GM18511 (cell line): Measurements from ENCODE around the gene PRCP.
A peak's percentile ranks its signal among the peaks of the same experiment; 100 is the strongest.

Experiments
- ATAC-seq: cut with Tn5 transposase; IDR thresholded peaks from one replicate; pipeline ENCODE4 v1.9.1; 2021; ENCODE audit warnings: mild to moderate bottlenecking, moderate library complexity; ENCODE audit not compliant: unreplicated experiment

The PRCP gene

DNA sequence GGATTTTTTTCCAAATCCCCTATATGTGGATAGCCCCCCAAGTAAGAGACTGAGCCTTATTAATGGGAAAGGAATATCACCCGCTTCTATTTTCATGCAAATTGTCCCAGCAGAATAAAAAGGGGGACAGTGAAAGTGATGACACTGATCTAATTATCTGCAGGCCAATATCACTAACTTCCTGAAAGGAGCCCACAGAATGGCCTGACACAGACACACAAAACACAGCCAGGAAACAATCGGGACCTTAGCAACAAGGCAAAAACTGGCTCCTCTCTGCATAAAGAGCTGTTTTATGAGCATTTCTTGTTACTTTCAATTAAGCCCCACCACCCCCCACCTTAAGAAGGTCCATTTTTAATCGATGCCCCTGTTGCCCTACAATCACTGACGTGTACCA is 112.2 kb downstream of the PRCP start:
- no peak for ATAC-seq

DNA sequence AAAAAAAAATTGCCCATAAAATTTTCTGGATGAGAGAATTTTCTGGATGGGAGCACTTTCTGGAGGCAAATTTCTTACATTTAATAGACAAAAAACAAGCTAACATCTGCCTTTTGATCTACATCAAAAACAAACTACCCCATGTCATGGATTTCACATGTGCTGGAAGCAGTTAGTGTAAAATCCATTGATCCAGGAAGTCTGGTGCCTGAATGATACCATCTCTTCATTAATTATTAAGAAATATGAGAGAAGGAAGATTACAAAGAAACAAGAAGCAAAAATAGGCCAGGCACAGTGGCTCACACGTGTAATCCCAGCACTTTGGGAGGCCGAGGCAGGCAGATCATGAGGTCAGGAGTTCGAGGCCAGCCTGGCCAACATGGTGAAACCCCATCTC is 113.4 kb downstream of the PRCP start:
- no peak for ATAC-seq

DNA sequence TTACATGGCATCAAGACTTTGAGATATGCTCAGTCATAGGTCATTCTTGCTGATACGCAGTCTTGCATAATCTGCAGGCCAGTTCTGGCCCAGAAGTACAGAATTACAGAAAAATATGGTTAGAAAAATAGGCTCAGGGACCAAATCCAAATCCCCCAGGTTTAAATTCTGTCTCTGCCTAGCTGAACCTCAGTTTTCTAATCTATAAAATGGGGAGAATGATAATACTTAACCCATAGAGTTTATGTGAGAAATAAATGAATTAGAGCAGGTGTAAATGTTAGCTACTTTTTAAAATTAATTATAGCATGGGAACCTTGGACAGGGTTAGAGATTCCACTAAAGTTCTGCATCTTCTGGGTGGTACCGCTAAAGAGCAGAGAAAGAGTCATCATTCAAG is 114.2 kb downstream of the PRCP start:
- ATAC-seq, result no peak

DNA sequence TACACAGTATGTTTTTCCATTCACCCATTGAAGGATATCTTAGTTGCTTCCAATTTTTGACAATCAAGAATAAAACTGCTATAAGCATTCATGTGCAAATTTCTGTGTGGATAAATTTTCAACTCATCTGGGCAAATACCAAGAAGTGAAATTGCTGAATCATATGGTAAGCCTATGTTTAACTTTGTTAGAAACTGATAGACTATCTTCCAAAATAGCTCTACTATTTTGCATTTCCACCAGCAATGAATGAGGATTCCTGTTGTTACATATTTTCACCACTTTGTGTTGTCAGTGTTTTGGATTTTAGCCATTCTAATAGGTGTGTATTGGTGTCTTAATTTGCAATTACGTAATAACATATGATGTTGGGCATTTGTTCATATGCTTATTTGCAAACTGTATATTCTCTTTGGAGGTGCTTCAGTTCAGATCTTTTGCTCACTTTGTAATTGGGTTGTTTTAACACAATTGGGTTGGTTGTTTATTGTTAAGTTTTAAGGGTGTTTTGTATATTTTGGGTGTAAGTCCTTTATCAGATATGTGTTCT is 117.3 kb downstream of the PRCP start:
- no peak for ATAC-seq

DNA sequence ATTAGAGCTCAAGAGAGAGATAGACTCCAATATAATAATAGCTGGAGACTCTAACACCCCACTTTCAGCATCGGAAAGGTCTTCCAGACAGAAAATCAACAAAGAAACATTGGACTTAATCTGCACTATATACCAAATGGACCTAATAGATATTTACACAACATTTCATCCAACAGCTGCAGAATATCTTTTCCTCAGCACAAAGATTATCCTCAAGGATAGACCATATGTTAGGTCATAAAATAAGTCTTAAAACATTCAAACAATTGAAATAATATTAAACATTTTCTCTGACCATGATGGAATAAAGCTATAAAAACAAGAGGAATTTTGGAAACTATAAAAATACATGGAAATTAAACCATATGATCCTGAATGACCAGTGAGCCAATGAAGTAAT is 121.5 kb downstream of the PRCP start:
- ATAC-seq, result no peak

DNA sequence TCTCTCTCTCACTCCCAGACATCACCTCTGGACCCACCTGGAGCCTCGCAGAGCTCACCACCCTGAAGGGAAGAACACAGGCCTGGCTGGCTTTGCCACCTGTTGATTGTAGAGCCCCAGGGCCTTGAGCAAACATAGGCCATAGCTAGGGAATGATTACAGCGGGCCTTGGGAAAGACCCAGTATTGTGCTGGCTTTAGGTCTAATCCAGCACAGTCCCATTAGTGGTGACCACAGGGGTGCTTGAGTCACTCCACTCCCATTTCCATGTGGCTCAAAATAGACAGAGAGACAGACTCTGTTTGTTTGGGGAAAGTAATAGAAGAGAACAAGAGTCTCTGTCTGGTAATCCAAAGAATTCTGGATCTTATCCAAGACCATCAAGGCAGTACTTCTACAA is 123.9 kb downstream of the PRCP start:
- ATAC-seq, result no peak

DNA sequence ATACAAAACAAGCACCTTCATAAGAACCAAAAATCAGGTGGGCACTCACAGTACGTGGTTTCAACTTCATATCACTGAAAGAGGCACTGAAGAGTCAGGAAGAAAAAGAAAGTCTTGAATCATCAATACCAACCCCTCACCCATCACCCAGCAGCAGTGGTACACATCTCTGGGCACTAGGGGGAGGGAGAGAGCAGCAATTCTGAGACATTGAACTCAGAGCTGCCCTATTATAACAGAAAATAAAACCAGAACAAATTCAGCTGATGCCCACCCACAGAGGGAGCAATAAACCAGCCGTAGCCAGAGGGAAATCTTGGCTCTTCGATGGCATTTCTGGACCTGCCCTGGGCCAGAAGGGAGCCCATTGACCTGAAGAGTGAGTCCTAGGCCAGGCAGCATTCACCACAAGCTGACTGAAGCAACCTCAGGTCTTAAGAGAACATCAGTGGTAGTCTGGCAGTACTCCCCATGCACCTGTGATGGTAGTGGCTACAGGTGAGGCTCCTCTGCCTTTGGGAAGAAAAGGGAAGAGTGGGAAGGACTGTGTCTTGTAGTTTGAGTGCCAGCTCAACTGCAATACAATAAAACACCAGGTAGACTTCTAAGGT is 124.4 kb downstream of the PRCP start:
- peak; percentile 98 for ATAC-seq

DNA sequence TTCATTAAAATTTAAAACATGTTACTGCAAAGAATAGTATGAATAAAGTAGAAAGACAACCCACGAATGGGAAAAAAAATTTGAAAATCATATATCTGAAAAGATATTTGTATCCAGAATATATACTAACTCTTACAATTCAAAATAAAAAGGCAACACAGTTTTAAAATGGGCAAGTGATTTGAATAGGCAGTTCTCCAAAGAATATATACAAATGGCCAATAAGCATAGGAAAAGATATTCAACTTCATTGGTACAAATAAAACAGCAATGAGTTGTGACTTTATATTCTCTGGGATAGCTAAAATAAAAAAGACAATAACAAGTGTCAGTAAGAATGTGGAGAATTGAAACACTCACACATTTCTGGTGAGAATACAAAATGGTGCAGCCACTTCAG is 125.0 kb downstream of the PRCP start:
- ATAC-seq, result no peak
